Measurements from ENCODE around the gene ASGR2.

The ASGR2 gene

DNA sequence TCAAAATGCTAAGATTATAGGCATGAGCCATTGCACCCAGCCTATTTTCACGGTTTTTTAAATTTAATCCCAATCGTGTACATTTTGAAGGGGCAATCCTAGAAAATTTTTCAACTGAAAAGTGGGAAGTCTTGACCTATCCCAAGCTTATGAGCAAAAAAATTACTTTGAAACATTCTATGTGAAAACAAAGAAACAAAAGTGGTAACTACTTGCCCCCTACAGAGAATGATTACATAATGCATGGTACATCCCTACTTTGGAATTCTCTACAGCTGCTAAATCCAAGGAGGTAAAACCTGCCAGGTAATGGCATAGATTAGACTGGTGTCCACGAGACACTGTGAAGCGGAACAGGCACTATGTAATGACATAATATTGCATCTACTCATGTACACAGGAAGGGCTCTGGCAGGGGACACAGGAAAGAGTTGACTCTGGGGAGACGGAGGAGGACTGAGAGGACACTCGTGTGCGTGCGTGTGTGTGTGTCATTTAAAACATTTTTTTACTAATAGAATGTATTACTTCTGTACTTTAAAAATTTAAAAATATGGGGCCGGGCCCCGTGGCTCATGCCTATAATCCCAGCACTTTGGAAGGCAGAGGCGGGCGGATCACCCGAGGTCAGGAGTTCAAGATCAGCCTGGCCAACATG lies 15.7 kb downstream of the ASGR2 start:
- TF ChIP-seq, protein P1, sequence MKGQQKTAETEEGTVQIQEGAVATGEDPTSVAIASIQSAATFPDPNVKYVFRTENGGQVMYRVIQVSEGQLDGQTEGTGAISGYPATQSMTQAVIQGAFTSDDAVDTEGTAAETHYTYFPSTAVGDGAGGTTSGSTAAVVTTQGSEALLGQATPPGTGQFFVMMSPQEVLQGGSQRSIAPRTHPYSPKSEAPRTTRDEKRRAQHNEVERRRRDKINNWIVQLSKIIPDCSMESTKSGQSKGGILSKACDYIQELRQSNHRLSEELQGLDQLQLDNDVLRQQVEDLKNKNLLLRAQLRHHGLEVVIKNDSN (IDR thresholded peaks at IDR 0.05): no peak
- TF ChIP-seq TAF1 (IDR thresholded peaks at IDR 0.05; ENCODE audit: low read depth) (no peak), YY1 (IDR thresholded peaks at IDR 0.05; ENCODE audit: low read depth) (no peak), FOXM1 (IDR thresholded peaks at IDR 0.05; ENCODE audit: borderline replicate concordance, low read depth) (no peak)

DNA sequence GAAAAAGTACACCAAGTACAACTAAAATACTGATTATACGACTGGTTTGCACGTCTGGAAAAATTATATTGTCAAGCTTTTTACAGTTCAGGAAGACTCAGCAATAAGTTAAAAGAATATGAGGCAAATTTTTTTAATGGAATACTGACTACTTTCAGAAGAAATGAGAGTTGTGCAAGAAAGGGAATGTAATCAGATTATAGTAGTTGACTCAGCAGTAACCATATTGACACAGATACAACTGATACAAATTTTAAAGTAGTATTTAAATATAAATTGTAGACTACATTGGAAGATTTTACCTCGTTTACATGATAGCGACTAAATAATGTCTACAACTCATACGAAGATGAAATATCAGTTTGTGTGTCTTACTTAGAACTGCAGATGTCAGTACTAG lies 16.7 kb downstream of the ASGR2 start:
- TF ChIP-seq YY1 (IDR thresholded peaks at IDR 0.05; ENCODE audit: low read depth) (no peak), CREB1 (IDR thresholded peaks at IDR 0.05; ENCODE audit: low read depth) (no peak), MAX (IDR thresholded peaks at IDR 0.05) (no peak), TAF1 (IDR thresholded peaks at IDR 0.05; ENCODE audit: low read depth) (no peak), TCF12 (IDR thresholded peaks at IDR 0.05; ENCODE audit: low read depth) (no peak), ZBTB7A (IDR thresholded peaks at IDR 0.05; ENCODE audit: low read depth) (no peak), TEAD4 (IDR thresholded peaks at IDR 0.05) (no peak), NFIC (IDR thresholded peaks at IDR 0.05) (no peak), EP300 (IDR thresholded peaks at IDR 0.05; ENCODE audit: borderline replicate concordance) (no peak), EGR1 (IDR thresholded peaks at IDR 0.05) (no peak), CEBPB (IDR thresholded peaks at IDR 0.05) (no peak), RAD21 (IDR thresholded peaks at IDR 0.05; ENCODE audit: low read depth) (no peak), FOXM1 (IDR thresholded peaks at IDR 0.05; ENCODE audit: borderline replicate concordance, low read depth) (no peak)
- TF ChIP-seq, protein P1 (IDR thresholded peaks at IDR 0.05): no peak
- TF ChIP-seq, protein P2, sequence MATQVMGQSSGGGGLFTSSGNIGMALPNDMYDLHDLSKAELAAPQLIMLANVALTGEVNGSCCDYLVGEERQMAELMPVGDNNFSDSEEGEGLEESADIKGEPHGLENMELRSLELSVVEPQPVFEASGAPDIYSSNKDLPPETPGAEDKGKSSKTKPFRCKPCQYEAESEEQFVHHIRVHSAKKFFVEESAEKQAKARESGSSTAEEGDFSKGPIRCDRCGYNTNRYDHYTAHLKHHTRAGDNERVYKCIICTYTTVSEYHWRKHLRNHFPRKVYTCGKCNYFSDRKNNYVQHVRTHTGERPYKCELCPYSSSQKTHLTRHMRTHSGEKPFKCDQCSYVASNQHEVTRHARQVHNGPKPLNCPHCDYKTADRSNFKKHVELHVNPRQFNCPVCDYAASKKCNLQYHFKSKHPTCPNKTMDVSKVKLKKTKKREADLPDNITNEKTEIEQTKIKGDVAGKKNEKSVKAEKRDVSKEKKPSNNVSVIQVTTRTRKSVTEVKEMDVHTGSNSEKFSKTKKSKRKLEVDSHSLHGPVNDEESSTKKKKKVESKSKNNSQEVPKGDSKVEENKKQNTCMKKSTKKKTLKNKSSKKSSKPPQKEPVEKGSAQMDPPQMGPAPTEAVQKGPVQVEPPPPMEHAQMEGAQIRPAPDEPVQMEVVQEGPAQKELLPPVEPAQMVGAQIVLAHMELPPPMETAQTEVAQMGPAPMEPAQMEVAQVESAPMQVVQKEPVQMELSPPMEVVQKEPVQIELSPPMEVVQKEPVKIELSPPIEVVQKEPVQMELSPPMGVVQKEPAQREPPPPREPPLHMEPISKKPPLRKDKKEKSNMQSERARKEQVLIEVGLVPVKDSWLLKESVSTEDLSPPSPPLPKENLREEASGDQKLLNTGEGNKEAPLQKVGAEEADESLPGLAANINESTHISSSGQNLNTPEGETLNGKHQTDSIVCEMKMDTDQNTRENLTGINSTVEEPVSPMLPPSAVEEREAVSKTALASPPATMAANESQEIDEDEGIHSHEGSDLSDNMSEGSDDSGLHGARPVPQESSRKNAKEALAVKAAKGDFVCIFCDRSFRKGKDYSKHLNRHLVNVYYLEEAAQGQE (IDR thresholded peaks at IDR 0.05; ENCODE audit: low read depth): no peak

DNA sequence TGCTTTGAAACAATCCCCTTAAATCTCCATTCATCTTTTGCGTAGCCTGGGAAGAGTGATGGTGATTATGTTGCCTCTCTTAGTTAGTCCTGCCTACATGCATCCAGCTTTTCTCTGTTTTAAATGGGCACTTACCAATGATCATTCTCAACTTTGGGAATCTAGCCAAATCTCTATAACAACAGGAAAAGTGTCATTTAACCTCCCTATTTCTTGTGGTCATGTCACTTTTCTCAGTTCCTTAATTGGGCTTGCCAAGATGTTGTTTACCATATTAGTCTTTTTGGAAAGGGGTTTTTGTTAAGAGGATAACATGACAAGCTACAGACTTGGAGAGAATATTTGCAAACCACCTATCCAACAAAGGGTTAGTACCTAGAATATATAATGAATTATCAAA lies 19.0 kb downstream of the ASGR2 start:
- TF ChIP-seq YY1 (IDR thresholded peaks at IDR 0.05; ENCODE audit: low read depth) (no peak), ZBTB7A (IDR thresholded peaks at IDR 0.05; ENCODE audit: low read depth) (no peak), MAX (IDR thresholded peaks at IDR 0.05) (no peak), NFIC (IDR thresholded peaks at IDR 0.05) (no peak), EGR1 (IDR thresholded peaks at IDR 0.05) (no peak)
- TF ChIP-seq, protein P2 (IDR thresholded peaks at IDR 0.05; ENCODE audit: low read depth): no peak

DNA sequence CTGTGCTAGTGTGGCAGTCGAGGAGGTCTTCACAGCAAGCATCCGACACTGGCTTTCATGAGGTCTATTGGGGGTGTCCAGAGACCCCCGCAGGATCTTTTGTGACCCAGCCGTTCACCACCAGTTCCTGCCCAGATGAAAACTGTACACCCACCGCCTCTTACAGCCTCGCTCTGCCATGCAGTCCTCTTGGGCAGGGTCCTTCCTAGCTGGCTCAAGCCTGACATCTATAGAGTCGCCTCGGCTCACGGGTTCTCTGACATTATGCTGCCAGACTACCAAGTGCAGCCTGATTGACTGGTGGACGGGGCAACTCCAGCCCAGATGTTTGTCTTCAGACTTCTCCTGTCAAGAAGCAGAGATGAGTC lies 20.0 kb downstream of the ASGR2 start:
- TF ChIP-seq CEBPB (IDR thresholded peaks at IDR 0.05) (no peak), TCF12 (IDR thresholded peaks at IDR 0.05; ENCODE audit: low read depth) (no peak), TEAD4 (IDR thresholded peaks at IDR 0.05) (no peak), YY1 (IDR thresholded peaks at IDR 0.05; ENCODE audit: low read depth) (no peak), EGR1 (IDR thresholded peaks at IDR 0.05) (no peak), MAX (IDR thresholded peaks at IDR 0.05) (no peak), RAD21 (IDR thresholded peaks at IDR 0.05; ENCODE audit: low read depth) (no peak), FOXM1 (IDR thresholded peaks at IDR 0.05; ENCODE audit: borderline replicate concordance, low read depth) (no peak), EP300 (IDR thresholded peaks at IDR 0.05; ENCODE audit: borderline replicate concordance) (no peak), NFIC (IDR thresholded peaks at IDR 0.05) (no peak), CREB1 (IDR thresholded peaks at IDR 0.05; ENCODE audit: low read depth) (no peak), TAF1 (IDR thresholded peaks at IDR 0.05; ENCODE audit: low read depth) (no peak), ZBTB7A (IDR thresholded peaks at IDR 0.05; ENCODE audit: low read depth) (no peak)
- TF ChIP-seq, protein P1 (IDR thresholded peaks at IDR 0.05): no peak
- TF ChIP-seq, protein P2 (IDR thresholded peaks at IDR 0.05; ENCODE audit: low read depth): no peak
